Neutrophil (primary cell): ENCODE results near the gene SAMD14.

Experiments used
- H3K27ac ChIP-seq: fragments of 200-600 bp; sonication (generic); 2 replicates; pipeline ENCODE4 v1.5.1; 2016; ENCODE audit warnings: mild to moderate bottlenecking, moderate library complexity
- H3K27me3 ChIP-seq: fragments of 200-600 bp; sonication (generic); 2 replicates; pipeline ENCODE4 v1.6.0; 2016; ENCODE audit warnings: mild to moderate bottlenecking
- H3K36me3 ChIP-seq: fragments of 200-600 bp; sonication (generic); 2 replicates; pipeline ENCODE4 v1.5.1; 2017
- H3K4me1 ChIP-seq, 2 experiments: fragments of 200-600 bp in 1 of 2; sonication (generic) in 1 of 2; 1 replicate in 1 of 2; 2 replicates in 1 of 2; pipeline versions ENCODE4 v1.5.1 to v1.6.1; 2013 to 2016; ENCODE audit warnings: low read depth in 1 of 2, low read length in 1 of 2, mild to moderate bottlenecking in 1 of 2, moderate library complexity in 1 of 2; ENCODE audit not compliant: control insufficient read depth in 1 of 2, insufficient read depth in 1 of 2
- H3K4me3 ChIP-seq, 2 experiments: fragments of 200-600 bp in 1 of 2; sonication (generic) in 1 of 2; 1 replicate in 1 of 2; 2 replicates in 1 of 2; pipeline ENCODE4 v1.5.1; 2013 to 2016; ENCODE audit warnings: low read depth in 1 of 2, low read length in 1 of 2, mild to moderate bottlenecking in 1 of 2, moderate library complexity in 1 of 2
- H3K9me3 ChIP-seq: fragments of 200-600 bp; sonication (generic); 2 replicates; pipeline ENCODE4 v1.5.1; 2016
- CTCF ChIP-seq: fragments of 200-600 bp; sonication (generic); IDR thresholded peaks from 2 replicates; pipeline ENCODE4 v1.5.1; 2016; ENCODE audit warnings: antibody characterized with exemption

The SAMD14 gene

GRCh38 chr17:50109207-50109606 lies 20.8 kb downstream of the SAMD14 start:
- Histone ChIP-seq H3K4me3 (no peak overlapping the region), H3K9me3 (no peaks in the 10 kb centered on the region), H3K4me1 (no peaks in the 10 kb centered on the region), H3K27ac (no peak overlapping the region), H3K27me3 (peaks cover 6% of the 10 kb centered on the region), H3K36me3 (no peaks in the 10 kb centered on the region)
- TF ChIP-seq CTCF, result no peak

- H3K27ac ChIP-seq, result no peak overlapping the region
- H3K9me3 ChIP-seq, result no peaks in the 10 kb centered on the region
- TF ChIP-seq CTCF, result no peak
- no peaks in the 10 kb centered on the region for H3K27me3 ChIP-seq
- no peaks in the 10 kb centered on the region for H3K4me1 ChIP-seq
- H3K36me3 ChIP-seq, result no peaks in the 10 kb centered on the region
- no peak overlapping the region for H3K4me3 ChIP-seq
These were observed 21.4 kb downstream of the SAMD14 start for GRCh38 chr17:50108556-50108955.

GRCh38 chr17:50107790-50108414 lies 22.1 kb downstream of the SAMD14 start:
- Histone ChIP-seq H3K36me3 (no peaks in the 10 kb centered on the region), H3K4me3 (no peak overlapping the region), H3K27ac (no peak overlapping the region), H3K9me3 (no peaks in the 10 kb centered on the region), H3K27me3 (no peaks in the 10 kb centered on the region), H3K4me1 (no peaks in the 10 kb centered on the region)
- TF ChIP-seq CTCF, result no peak

- Histone ChIP-seq H3K9me3 (no peaks in the 10 kb centered on the region), H3K27me3 (no peaks in the 10 kb centered on the region), H3K4me1 (no peaks in the 10 kb centered on the region), H3K36me3 (no peaks in the 10 kb centered on the region), H3K27ac (no peak overlapping the region), H3K4me3 (no peak overlapping the region)
- no peak for TF ChIP-seq CTCF
These were observed 23.4 kb downstream of the SAMD14 start for GRCh38 chr17:50106393-50107131.

GRCh38 chr17:50105811-50106210 lies 24.1 kb downstream of the SAMD14 start:
- Histone ChIP-seq H3K36me3 (no peaks in the 10 kb centered on the region), H3K4me3 (no peak overlapping the region), H3K27ac (no peak overlapping the region), H3K9me3 (no peaks in the 10 kb centered on the region), H3K27me3 (no peaks in the 10 kb centered on the region), H3K4me1 (no peaks in the 10 kb centered on the region)
- TF ChIP-seq CTCF, result no peak
